Stomach (tissue), 4 donors: ENCODE data around the gene SF1.

Source experiments
- CTCF ChIP-seq, 7 experiments: fragments of 450-650 bp in 4 of 7; fragments of 200-600 bp in 3 of 7; sonication (generic) in 3 of 7; IDR thresholded peaks; one replicate each; pipeline ENCODE4 v1.5.1; 2016 to 2019; ENCODE audit warnings: antibody characterized with exemption in 7 of 7, control low read depth in 2 of 7, mild to moderate bottlenecking in 1 of 7
- EP300 ChIP-seq: sonication (generic); formaldehyde crosslinking; IDR thresholded peaks from one replicate; pipeline ENCODE4 v1.6.1; 2017; ENCODE audit warnings: antibody characterized with exemption

GRCh38 chr11:64726211-64726641, 52.1 kb downstream of the SF1 start:
- no peak for TF ChIP-seq CTCF (IDR thresholded peaks at IDR 0.05)
- TF ChIP-seq EP300 = no peak
